ENCODE results near the gene LAMA1.

LAMA1 gene

GRCh38 chr18:7072593-7072992, 45.0 kb downstream of the LAMA1 start:
- Histone ChIP-seq H3K4me2 (ENCODE audit: low read length) (no peak overlapping the region), H3K9ac (ENCODE audit: low read length) (no peak overlapping the region), H2BK120ac (ENCODE audit: insufficient read depth, low read length, poor library complexity) (no peak overlapping the region), H3K23ac (ENCODE audit: low read length) (no peak overlapping the region), H4K12ac (ENCODE audit: low read depth, low read length) (no peak overlapping the region), H2AFZ (ENCODE audit: insufficient read depth, low read length, poor library complexity) (no peak overlapping the region), H3K9me3 (ENCODE audit: insufficient read depth, low read depth, low read length) (no peaks in the 10 kb centered on the region), H3K79me2 (ENCODE audit: control insufficient read depth, insufficient read depth, low read length, poor library complexity) (peaks cover 2% of the 10 kb centered on the region), H3K27ac (ENCODE audit: low read depth, low read length) (no peak overlapping the region), H3K14ac (ENCODE audit: low read length) (no peak overlapping the region), H3K36me3 (ENCODE audit: control insufficient read depth in 1 of 2, insufficient read depth in 2 of 2, low read length in 2 of 2) (no peaks in the 10 kb centered on the region), H3K27me3 (ENCODE audit: insufficient read depth, low read length) (no peaks in the 10 kb centered on the region), H3K18ac (ENCODE audit: low read length) (no peak overlapping the region), H3K4me1 (ENCODE audit: control insufficient read depth in 1 of 2, insufficient read depth in 2 of 2, low read length in 2 of 2) (no peaks in the 10 kb centered on the region), H3K4me3 (ENCODE audit: low read depth, low read length) (no peak overlapping the region), H2BK12ac (ENCODE audit: low read length) (no peak overlapping the region), H2BK5ac (ENCODE audit: low read depth, low read length, poor library complexity) (no peak overlapping the region), H3K79me1 (ENCODE audit: low read length) (peaks cover 1% of the 10 kb centered on the region), H3K4ac (ENCODE audit: low read depth, low read length) (no peak overlapping the region), H4K91ac (ENCODE audit: low read depth, low read length) (no peak overlapping the region), H2AK5ac (ENCODE audit: low read length) (no peak overlapping the region), H4K8ac (ENCODE audit: low read depth, low read length) (no peak overlapping the region)
- no CpG with 5 or more reads among the region's 8 CpGs for WGBS (ENCODE audit: extremely low coverage, insufficient coverage, insufficient read length)
- DNase-seq = no peak

- Histone ChIP-seq H3K4me3 (ENCODE audit: low read depth, low read length) (no peak overlapping the region), H3K27me3 (ENCODE audit: insufficient read depth, low read length) (no peaks in the 10 kb centered on the region), H3K79me2 (ENCODE audit: control insufficient read depth, insufficient read depth, low read length, poor library complexity) (peaks cover 2% of the 10 kb centered on the region), H3K79me1 (ENCODE audit: low read length) (peaks cover 1% of the 10 kb centered on the region), H3K36me3 (ENCODE audit: control insufficient read depth in 1 of 2, insufficient read depth in 2 of 2, low read length in 2 of 2) (no peaks in the 10 kb centered on the region), H3K4ac (ENCODE audit: low read depth, low read length) (no peak overlapping the region), H4K12ac (ENCODE audit: low read depth, low read length) (no peak overlapping the region), H2AFZ (ENCODE audit: insufficient read depth, low read length, poor library complexity) (no peak overlapping the region), H2BK12ac (ENCODE audit: low read length) (no peak overlapping the region), H3K23ac (ENCODE audit: low read length) (no peak overlapping the region), H3K14ac (ENCODE audit: low read length) (no peak overlapping the region), H3K4me2 (ENCODE audit: low read length) (no peak overlapping the region), H3K9ac (ENCODE audit: low read length) (no peak overlapping the region), H2BK120ac (ENCODE audit: insufficient read depth, low read length, poor library complexity) (no peak overlapping the region), H2AK5ac (ENCODE audit: low read length) (no peak overlapping the region), H2BK5ac (ENCODE audit: low read depth, low read length, poor library complexity) (no peak overlapping the region), H3K4me1 (ENCODE audit: control insufficient read depth in 1 of 2, insufficient read depth in 2 of 2, low read length in 2 of 2) (no peaks in the 10 kb centered on the region), H3K18ac (ENCODE audit: low read length) (no peak overlapping the region), H4K91ac (ENCODE audit: low read depth, low read length) (no peak overlapping the region), H3K27ac (ENCODE audit: low read depth, low read length) (no peak overlapping the region), H4K8ac (ENCODE audit: low read depth, low read length) (no peak overlapping the region), H3K9me3 (ENCODE audit: insufficient read depth, low read depth, low read length) (no peaks in the 10 kb centered on the region)
- no peak for DNase-seq
- no CpG with 5 or more reads among the region's 2 CpGs for WGBS (ENCODE audit: extremely low coverage, insufficient coverage, insufficient read length)
Measured at GRCh38 chr18:7071600-7071999, 46.0 kb downstream of the LAMA1 start.

- Histone ChIP-seq H3K9me3 (ENCODE audit: insufficient read depth, low read depth, low read length) (no peaks in the 10 kb centered on the region), H3K27me3 (ENCODE audit: insufficient read depth, low read length) (no peaks in the 10 kb centered on the region), H3K14ac (ENCODE audit: low read length) (no peak overlapping the region), H3K79me1 (ENCODE audit: low read length) (peaks cover 1% of the 10 kb centered on the region), H2BK12ac (ENCODE audit: low read length) (no peak overlapping the region), H3K18ac (ENCODE audit: low read length) (no peak overlapping the region), H3K4me1 (ENCODE audit: control insufficient read depth in 1 of 2, insufficient read depth in 2 of 2, low read length in 2 of 2) (peaks cover 0 to under 1% of the 10 kb centered on the region in 2 experiments), H4K91ac (ENCODE audit: low read depth, low read length) (no peak overlapping the region), H3K36me3 (ENCODE audit: control insufficient read depth in 1 of 2, insufficient read depth in 2 of 2, low read length in 2 of 2) (no peaks in the 10 kb centered on the region), H2AFZ (ENCODE audit: insufficient read depth, low read length, poor library complexity) (no peak overlapping the region), H2BK5ac (ENCODE audit: low read depth, low read length, poor library complexity) (no peak overlapping the region), H2BK120ac (ENCODE audit: insufficient read depth, low read length, poor library complexity) (no peak overlapping the region), H3K27ac (ENCODE audit: low read depth, low read length) (no peak overlapping the region), H3K23ac (ENCODE audit: low read length) (no peak overlapping the region), H3K79me2 (ENCODE audit: control insufficient read depth, insufficient read depth, low read length, poor library complexity) (peaks cover 2% of the 10 kb centered on the region), H3K9ac (ENCODE audit: low read length) (no peak overlapping the region), H3K4me2 (ENCODE audit: low read length) (no peak overlapping the region), H3K4ac (ENCODE audit: low read depth, low read length) (no peak overlapping the region), H4K8ac (ENCODE audit: low read depth, low read length) (no peak overlapping the region), H2AK5ac (ENCODE audit: low read length) (no peak overlapping the region), H3K4me3 (ENCODE audit: low read depth, low read length) (no peak overlapping the region), H4K12ac (ENCODE audit: low read depth, low read length) (no peak overlapping the region)
- WGBS (ENCODE audit: extremely low coverage, insufficient coverage, insufficient read length) = no CpG with 5 or more reads among the region's 2 CpGs
- no peak for DNase-seq
Measured at GRCh38 chr18:7070466-7070865, 47.1 kb downstream of the LAMA1 start.

GRCh38 chr18:7068871-7069590, 48.6 kb downstream of the LAMA1 start:
- Histone ChIP-seq H3K27me3 (ENCODE audit: insufficient read depth, low read length) (no peaks in the 10 kb centered on the region), H3K79me1 (ENCODE audit: low read length) (peaks cover 1% of the 10 kb centered on the region), H3K9ac (ENCODE audit: low read length) (no peak overlapping the region), H3K14ac (ENCODE audit: low read length) (no peak overlapping the region), H3K18ac (ENCODE audit: low read length) (no peak overlapping the region), H4K91ac (ENCODE audit: low read depth, low read length) (no peak overlapping the region), H3K4me3 (ENCODE audit: low read depth, low read length) (no peak overlapping the region), H3K4me2 (ENCODE audit: low read length) (no peak overlapping the region), H2AK5ac (ENCODE audit: low read length) (no peak overlapping the region), H2BK12ac (ENCODE audit: low read length) (peak overlapping the region; percentile 5), H3K4me1 (ENCODE audit: control insufficient read depth in 1 of 2, insufficient read depth in 2 of 2, low read length in 2 of 2) (peaks cover 2% of the 10 kb centered on the region in 2 experiments), H3K9me3 (ENCODE audit: insufficient read depth, low read depth, low read length) (no peaks in the 10 kb centered on the region), H4K8ac (ENCODE audit: low read depth, low read length) (no peak overlapping the region), H3K27ac (ENCODE audit: low read depth, low read length) (no peak overlapping the region), H4K12ac (ENCODE audit: low read depth, low read length) (no peak overlapping the region), H3K4ac (ENCODE audit: low read depth, low read length) (no peak overlapping the region), H3K36me3 (ENCODE audit: control insufficient read depth in 1 of 2, insufficient read depth in 2 of 2, low read length in 2 of 2) (no peaks in the 10 kb centered on the region), H2BK120ac (ENCODE audit: insufficient read depth, low read length, poor library complexity) (peak overlapping the region; percentile 50), H3K23ac (ENCODE audit: low read length) (no peak overlapping the region), H2BK5ac (ENCODE audit: low read depth, low read length, poor library complexity) (no peak overlapping the region), H2AFZ (ENCODE audit: insufficient read depth, low read length, poor library complexity) (no peak overlapping the region), H3K79me2 (ENCODE audit: control insufficient read depth, insufficient read depth, low read length, poor library complexity) (peaks cover 2% of the 10 kb centered on the region)
- DNase-seq = no peak
- no CpG with 5 or more reads among the region's 9 CpGs for WGBS (ENCODE audit: extremely low coverage, insufficient coverage, insufficient read length)

Data from trophoblast cell (in vitro differentiated cells and primary cell).